T47D (cell line): ENCODE measurements around the gene CCT6B.
"Not testable (repeated sequence)": the region's sequence is repeated elsewhere in the genome, so short reads cannot be mapped to it uniquely, and the experiment has no call there.

ENCODE experiments used
- DNase-seq, 2 experiments: peaks; one replicate each; pipeline versions ENCODE4 v3.0.0 to v3.0.0-alpha.2; 2011 to 2012; ENCODE audit warnings: low read depth in 1 of 2, low spot score in 1 of 2
- JUND ChIP-seq: IDR thresholded peaks from 2 replicates; pipeline ENCODE4 v1.6.1; 2012; ENCODE audit warnings: low read depth
- in situ Hi-C: cut with HindIII; loops from 2 replicates; pipeline ENCODE4 v1.10.0; 2016; ENCODE audit warnings: low sequenced_read_pairs, low pct_unique_long_range_greater_than_20kb

Gene CCT6B

GRCh38 chr17:34974179-34974578 lies 12.9 kb upstream of the CCT6B start:
- DNase-seq: no peak
- in situ Hi-C loops: no loop called here
- no peak for TF ChIP-seq JUND

- no peak for TF ChIP-seq JUND
- in situ Hi-C loops: no loop called here
- no peak for DNase-seq
These were observed 2.8 kb downstream of the CCT6B start for GRCh38 chr17:34958438-34958837.

GRCh38 chr17:34950780-34951179 lies 10.5 kb downstream of the CCT6B start:
- in situ Hi-C loops, DNase-seq: not testable (repeated sequence)

GRCh38 chr17:34930283-34930682 lies 31.0 kb downstream of the CCT6B start:
- in situ Hi-C loops: no loop called here
- no peak for DNase-seq
- TF ChIP-seq JUND: no peak

- no peak for TF ChIP-seq JUND
- DNase-seq: no peak
These were observed 34.6 kb downstream of the CCT6B start for GRCh38 chr17:34926661-34927060.

GRCh38 chr17:34920676-34921075 lies 40.6 kb downstream of the CCT6B start:
- no peak for TF ChIP-seq JUND
- no peak for DNase-seq
- in situ Hi-C loops: no loop called here

More at GRCh38 chr17:34926661-34927060, 34.6 kb downstream of the CCT6B start:
- in situ Hi-C loops: no loop called here

GRCh38 chr17:34917381-34917780 lies 43.9 kb downstream of the CCT6B start:
- peak; percentile 45 to 87 for DNase-seq
- in situ Hi-C loops: no loop called here
- peak; percentile 70; the same call in 1 of the 2 replicates for TF ChIP-seq JUND

- peak; percentile 83; the same call in 1 of the 2 replicates for TF ChIP-seq JUND
- in situ Hi-C loops: no loop called here
- DNase-seq: peak; percentile 62 to 76
These were observed 45.1 kb downstream of the CCT6B start for GRCh38 chr17:34916120-34916519.

- in situ Hi-C loops: no loop called here
- TF ChIP-seq JUND: no peak
- DNase-seq: no peak
These were observed 48.3 kb downstream of the CCT6B start for GRCh38 chr17:34913001-34913400.

- in situ Hi-C loops: no loop called here
- no peak for TF ChIP-seq JUND
- no peak for DNase-seq
These were observed 52.2 kb downstream of the CCT6B start for GRCh38 chr17:34909040-34909439.

GRCh38 chr17:34902831-34903547 lies 58.3 kb downstream of the CCT6B start:
- in situ Hi-C loops: no loop called here
- no peak for DNase-seq
- no peak for TF ChIP-seq JUND

GRCh38 chr17:34899643-34900291 lies 61.5 kb downstream of the CCT6B start:
- DNase-seq: no peak
- TF ChIP-seq JUND: no peak
- in situ Hi-C loops: no loop called here

GRCh38 chr17:34895383-34895782 lies 65.9 kb downstream of the CCT6B start:
- in situ Hi-C loops: no loop called here
- no peak for TF ChIP-seq JUND
- DNase-seq: peak in 1 of 2 experiments; percentile 24
